HG03060 (cell line): ENCODE measurements around the gene SPON2.
A peak's percentile ranks its signal among the peaks of the same experiment; 100 is the strongest.

Source experiments
- ATAC-seq: cut with Tn5 transposase; IDR thresholded peaks from one replicate; pipeline ENCODE4 v1.9.1; 2021; ENCODE audit warnings: low read depth, moderate number of reproducible peaks; ENCODE audit not compliant: unreplicated experiment

Gene SPON2

GRCh38 chr4:1195891-1196401 is 23.6 kb upstream of the SPON2 start:
- no peak for ATAC-seq

- no peak for ATAC-seq
Measured at GRCh38 chr4:1195109-1195671, 22.8 kb upstream of the SPON2 start.

GRCh38 chr4:1194010-1194900 is 21.9 kb upstream of the SPON2 start:
- ATAC-seq, result no peak

- ATAC-seq, result no peak
Measured at GRCh38 chr4:1193206-1194009, 21.0 kb upstream of the SPON2 start.

GRCh38 chr4:1192493-1193205 is 20.3 kb upstream of the SPON2 start:
- no peak for ATAC-seq

GRCh38 chr4:1192091-1192492 is 19.7 kb upstream of the SPON2 start:
- no peak for ATAC-seq

GRCh38 chr4:1191621-1192020 is 19.2 kb upstream of the SPON2 start:
- no peak for ATAC-seq

GRCh38 chr4:1187182-1187581 is 14.8 kb upstream of the SPON2 start:
- ATAC-seq, result peak; percentile 68

- no peak for ATAC-seq
Measured at GRCh38 chr4:1183985-1184773, 11.8 kb upstream of the SPON2 start.

GRCh38 chr4:1182313-1182712 is 9.9 kb upstream of the SPON2 start:
- ATAC-seq, result no peak

- ATAC-seq, result no peak
Measured at GRCh38 chr4:1180663-1181062, 8.3 kb upstream of the SPON2 start.

GRCh38 chr4:1179976-1180375 is 7.6 kb upstream of the SPON2 start:
- no peak for ATAC-seq

GRCh38 chr4:1179089-1179441 is 6.7 kb upstream of the SPON2 start:
- no peak for ATAC-seq

GRCh38 chr4:1178300-1179088 is 6.1 kb upstream of the SPON2 start:
- ATAC-seq, result no peak

GRCh38 chr4:1177274-1178141 is 5.1 kb upstream of the SPON2 start:
- no peak for ATAC-seq

- no peak for ATAC-seq
Measured at GRCh38 chr4:1176398-1177273, 4.3 kb upstream of the SPON2 start.

- no peak for ATAC-seq
Measured at GRCh38 chr4:1175635-1176229, 3.3 kb upstream of the SPON2 start.
